HepG2 (cell line): ENCODE data around the gene VSIR.

Experiments used
- ATAD3A ChIP-seq: sonication (generic); formaldehyde crosslinking; IDR thresholded peaks from 2 replicates; pipeline ENCODE4 v1.4.0; 2020; ENCODE audit warnings: missing genetic modification reagents
- EZH2 ChIP-seq: conservative IDR thresholded peaks from 2 replicates; pipeline ENCODE4 v1.6.1; 2012; ENCODE audit warnings: mild to moderate bottlenecking, low read depth, low read length, moderate library complexity
- NBN ChIP-seq: fragments of 450-650 bp; conservative IDR thresholded peaks from 2 replicates; pipeline ENCODE4 v1.6.1; 2017
- NCOA2 ChIP-seq: sonication (generic); formaldehyde crosslinking; IDR thresholded peaks from 2 replicates; pipeline ENCODE4 v1.8.0; 2022; ENCODE audit warnings: inconsistent platforms
- PLRG1 ChIP-seq: fragments of 450-650 bp; conservative IDR thresholded peaks from 2 replicates; pipeline ENCODE4 v1.6.1; 2016
- RAD51 ChIP-seq: fragments of 450-650 bp; IDR thresholded peaks from 2 replicates; pipeline ENCODE4 v1.6.1; 2016; ENCODE audit warnings: borderline replicate concordance
- ZNF460 ChIP-seq: sonication (generic); formaldehyde crosslinking; IDR thresholded peaks from 2 replicates; pipeline ENCODE4 v1.5.1; 2020; ENCODE audit warnings: missing genetic modification reagents, mild to moderate bottlenecking, borderline replicate concordance
- ZNF768 ChIP-seq: sonication (generic); formaldehyde crosslinking; IDR thresholded peaks from 2 replicates; pipeline ENCODE4 v1.4.0; 2020; ENCODE audit warnings: missing genetic modification reagents
- ZSCAN30 ChIP-seq: sonication (generic); formaldehyde crosslinking; IDR thresholded peaks from 2 replicates; pipeline ENCODE4 v1.5.0; 2020; ENCODE audit warnings: mild to moderate bottlenecking, missing genetic modification reagents
- TF ChIP-seq, protein P1 (sequence below), 2 experiments: fragments of 450-650 bp in 1 of 2; sonication (generic) in 1 of 2; formaldehyde crosslinking in 1 of 2; IDR thresholded peaks; 2 replicates each; pipeline versions ENCODE4 v1.6.1 to v1.8.0; 2016 to 2022; ENCODE audit warnings: antibody characterized with exemption in 1 of 2, mild to moderate bottlenecking in 1 of 2, missing genetic modification reagents in 1 of 2
- TF ChIP-seq, protein P2 (sequence below): sonication (generic); formaldehyde crosslinking; IDR thresholded peaks from 2 replicates; pipeline ENCODE4 v1.8.0; 2022; ENCODE audit warnings: missing genetic modification reagents, mild to moderate bottlenecking, moderate library complexity, borderline replicate concordance

DNA sequence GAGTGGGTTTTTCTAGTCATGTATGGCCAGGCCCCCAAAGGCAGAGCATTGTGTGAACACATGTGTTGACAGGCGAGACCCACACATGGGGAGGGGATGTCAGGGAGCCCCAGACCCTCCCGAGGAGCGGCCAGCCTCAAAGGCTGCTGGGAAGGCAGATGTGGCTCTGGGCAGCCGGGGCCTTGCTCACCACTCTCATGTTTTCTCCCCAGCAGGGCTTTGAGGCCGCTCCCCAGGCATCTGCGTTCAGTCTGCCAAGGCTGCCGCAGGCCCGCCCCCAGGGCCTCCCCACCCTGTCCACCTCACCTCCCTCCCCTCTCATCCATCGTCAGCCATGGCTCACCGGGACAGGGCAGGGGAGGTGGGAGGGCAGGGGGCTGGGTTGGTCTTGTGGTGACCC is 16.6 kb upstream of the VSIR start:
- TF ChIP-seq RAD51 (no peak), ZNF768 (no peak), ATAD3A (CRISPR knock-in tag) (no peak), NCOA2 (CRISPR knock-in tag) (no peak), PLRG1 (no peak), ZNF460 (CRISPR knock-in tag) (no peak), NBN (no peak), EZH2 (no peak), ZSCAN30 (no peak)
- TF ChIP-seq, protein P1, sequence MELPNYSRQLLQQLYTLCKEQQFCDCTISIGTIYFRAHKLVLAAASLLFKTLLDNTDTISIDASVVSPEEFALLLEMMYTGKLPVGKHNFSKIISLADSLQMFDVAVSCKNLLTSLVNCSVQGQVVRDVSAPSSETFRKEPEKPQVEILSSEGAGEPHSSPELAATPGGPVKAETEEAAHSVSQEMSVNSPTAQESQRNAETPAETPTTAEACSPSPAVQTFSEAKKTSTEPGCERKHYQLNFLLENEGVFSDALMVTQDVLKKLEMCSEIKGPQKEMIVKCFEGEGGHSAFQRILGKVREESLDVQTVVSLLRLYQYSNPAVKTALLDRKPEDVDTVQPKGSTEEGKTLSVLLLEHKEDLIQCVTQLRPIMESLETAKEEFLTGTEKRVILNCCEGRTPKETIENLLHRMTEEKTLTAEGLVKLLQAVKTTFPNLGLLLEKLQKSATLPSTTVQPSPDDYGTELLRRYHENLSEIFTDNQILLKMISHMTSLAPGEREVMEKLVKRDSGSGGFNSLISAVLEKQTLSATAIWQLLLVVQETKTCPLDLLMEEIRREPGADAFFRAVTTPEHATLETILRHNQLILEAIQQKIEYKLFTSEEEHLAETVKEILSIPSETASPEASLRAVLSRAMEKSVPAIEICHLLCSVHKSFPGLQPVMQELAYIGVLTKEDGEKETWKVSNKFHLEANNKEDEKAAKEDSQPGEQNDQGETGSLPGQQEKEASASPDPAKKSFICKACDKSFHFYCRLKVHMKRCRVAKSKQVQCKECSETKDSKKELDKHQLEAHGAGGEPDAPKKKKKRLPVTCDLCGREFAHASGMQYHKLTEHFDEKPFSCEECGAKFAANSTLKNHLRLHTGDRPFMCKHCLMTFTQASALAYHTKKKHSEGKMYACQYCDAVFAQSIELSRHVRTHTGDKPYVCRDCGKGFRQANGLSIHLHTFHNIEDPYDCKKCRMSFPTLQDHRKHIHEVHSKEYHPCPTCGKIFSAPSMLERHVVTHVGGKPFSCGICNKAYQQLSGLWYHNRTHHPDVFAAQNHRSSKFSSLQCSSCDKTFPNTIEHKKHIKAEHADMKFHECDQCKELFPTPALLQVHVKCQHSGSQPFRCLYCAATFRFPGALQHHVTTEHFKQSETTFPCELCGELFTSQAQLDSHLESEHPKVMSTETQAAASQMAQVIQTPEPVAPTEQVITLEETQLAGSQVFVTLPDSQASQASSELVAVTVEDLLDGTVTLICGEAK (IDR thresholded peaks at IDR 0.05): no peak
- TF ChIP-seq, protein P1 (CRISPR knock-in tag; IDR thresholded peaks at IDR 0.05): no peak
- TF ChIP-seq, protein P2, sequence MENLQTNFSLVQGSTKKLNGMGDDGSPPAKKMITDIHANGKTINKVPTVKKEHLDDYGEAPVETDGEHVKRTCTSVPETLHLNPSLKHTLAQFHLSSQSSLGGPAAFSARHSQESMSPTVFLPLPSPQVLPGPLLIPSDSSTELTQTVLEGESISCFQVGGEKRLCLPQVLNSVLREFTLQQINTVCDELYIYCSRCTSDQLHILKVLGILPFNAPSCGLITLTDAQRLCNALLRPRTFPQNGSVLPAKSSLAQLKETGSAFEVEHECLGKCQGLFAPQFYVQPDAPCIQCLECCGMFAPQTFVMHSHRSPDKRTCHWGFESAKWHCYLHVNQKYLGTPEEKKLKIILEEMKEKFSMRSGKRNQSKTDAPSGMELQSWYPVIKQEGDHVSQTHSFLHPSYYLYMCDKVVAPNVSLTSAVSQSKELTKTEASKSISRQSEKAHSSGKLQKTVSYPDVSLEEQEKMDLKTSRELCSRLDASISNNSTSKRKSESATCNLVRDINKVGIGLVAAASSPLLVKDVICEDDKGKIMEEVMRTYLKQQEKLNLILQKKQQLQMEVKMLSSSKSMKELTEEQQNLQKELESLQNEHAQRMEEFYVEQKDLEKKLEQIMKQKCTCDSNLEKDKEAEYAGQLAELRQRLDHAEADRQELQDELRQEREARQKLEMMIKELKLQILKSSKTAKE (CRISPR knock-in tag): no peak
